T-helper 2 cell treated with Interferon-gamma antibody and Interleukin-4, amounts not matched to agents 100 ng/mL and 5 ng/mL, for 36 hours (primary cell): ENCODE measurements around the gene TMED8. TPM values are rescaled to one million over a fixed set of nuclear protein-coding genes. Genes with fewer than 3 reads are reported as not detected.
"Not testable (repeated sequence)": the region's sequence is repeated elsewhere in the genome, so short reads cannot be mapped to it uniquely, and the experiment has no call there.

Experiments
- intact Hi-C: fragments of 100-400 bp; cut with micrococcal nuclease; formaldehyde crosslinking; loops from one replicate; pipeline ENCODE4 v1.15.1; 2023
- total RNA-seq: library from RNA; stranded (reverse); gene quantifications from 2 replicates; pipeline ENCODE4 v1.2.3, GENCODE V29; 2022

TMED8 gene
- total RNA-seq, 1 donor from 2014 or later: 19.9 TPM

DNA sequence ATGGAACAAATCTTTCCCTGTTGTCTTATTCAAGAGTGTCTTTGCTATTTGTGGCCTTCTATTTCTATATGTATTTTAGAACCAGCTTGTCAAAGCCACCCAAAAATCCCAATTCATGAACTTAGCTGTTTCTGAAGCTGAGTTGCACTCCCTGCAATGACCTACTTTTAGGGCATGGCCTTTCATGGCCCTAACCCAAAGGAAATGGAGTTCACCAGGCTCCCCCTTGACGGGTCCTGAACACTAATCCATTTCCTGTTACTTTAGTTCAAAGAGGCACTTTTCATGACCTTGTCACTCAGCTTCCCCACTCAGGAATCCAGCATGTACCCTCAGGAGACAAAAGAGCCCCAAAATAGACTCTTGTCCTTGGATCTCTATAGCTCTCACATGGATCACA is 7.6 kb downstream of the TMED8 start:
- intact Hi-C loops: no loop called here

DNA sequence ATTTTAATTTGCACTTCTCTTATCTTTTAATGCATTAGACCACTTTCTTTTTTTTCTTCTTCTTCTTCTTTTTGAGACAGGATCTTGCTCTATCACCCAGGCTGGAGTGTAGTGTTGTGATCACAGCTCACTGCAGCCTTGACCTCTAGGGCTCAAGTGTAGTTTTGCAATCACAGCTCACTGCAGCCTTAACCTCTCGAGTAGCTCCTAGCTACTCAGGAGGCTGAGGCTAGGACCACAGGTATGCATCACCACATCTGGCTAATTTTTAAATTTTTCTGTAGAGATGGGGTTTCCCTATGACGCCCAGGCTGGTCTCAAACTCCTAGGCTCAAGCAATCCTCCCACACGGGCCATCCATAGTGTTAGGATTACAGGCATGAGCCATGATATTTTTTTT is 12.7 kb downstream of the TMED8 start:
- intact Hi-C loops: no loop called here

DNA sequence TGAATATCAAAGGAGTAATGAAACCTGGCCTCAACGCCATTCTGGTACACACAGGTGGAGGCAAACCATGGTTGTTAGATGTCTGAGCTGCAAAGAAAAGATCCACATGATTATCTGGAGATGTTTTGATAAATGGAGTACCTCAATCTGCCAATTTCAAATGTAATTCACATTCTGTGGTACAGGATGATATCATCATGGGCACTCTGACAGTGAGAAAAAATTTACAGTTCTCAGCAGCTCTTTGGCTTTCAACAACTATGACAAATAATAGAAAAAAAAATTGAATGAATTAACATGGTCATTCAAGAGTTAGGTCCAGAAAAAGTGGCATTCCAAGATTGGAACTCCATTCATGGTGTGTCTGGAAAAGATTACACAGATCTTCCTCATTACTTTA is 17.3 kb downstream of the TMED8 start:
- intact Hi-C loops: no loop called here

DNA sequence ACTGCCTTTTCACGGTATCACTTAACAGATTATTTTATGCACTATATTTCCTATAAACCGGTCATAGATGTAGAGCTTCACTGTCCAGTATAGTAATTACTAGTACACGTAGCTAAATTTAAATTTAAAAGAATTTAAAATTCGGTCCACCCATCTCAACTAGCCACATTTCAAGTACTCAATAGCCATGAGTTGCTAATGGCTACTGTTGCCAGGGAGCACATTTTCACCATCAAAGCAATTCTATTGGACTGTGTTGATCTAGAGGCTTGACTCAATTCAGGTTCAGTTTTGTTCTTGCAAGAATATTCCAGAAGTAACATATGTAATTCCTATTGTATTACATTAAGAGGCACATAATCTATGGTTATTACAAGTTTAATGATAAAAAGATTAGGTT is 20.0 kb downstream of the TMED8 start:
- intact Hi-C loops: no loop called here

- intact Hi-C loops: no loop called here
Measured at GRCh38 chr14:77355811-77356210, 21.1 kb downstream of the TMED8 start.

- intact Hi-C loops: no loop called here
Measured at GRCh38 chr14:77353469-77354141, 23.3 kb downstream of the TMED8 start.

GRCh38 chr14:77347751-77348150 is 29.1 kb downstream of the TMED8 start:
- intact Hi-C loops: no loop called here

DNA sequence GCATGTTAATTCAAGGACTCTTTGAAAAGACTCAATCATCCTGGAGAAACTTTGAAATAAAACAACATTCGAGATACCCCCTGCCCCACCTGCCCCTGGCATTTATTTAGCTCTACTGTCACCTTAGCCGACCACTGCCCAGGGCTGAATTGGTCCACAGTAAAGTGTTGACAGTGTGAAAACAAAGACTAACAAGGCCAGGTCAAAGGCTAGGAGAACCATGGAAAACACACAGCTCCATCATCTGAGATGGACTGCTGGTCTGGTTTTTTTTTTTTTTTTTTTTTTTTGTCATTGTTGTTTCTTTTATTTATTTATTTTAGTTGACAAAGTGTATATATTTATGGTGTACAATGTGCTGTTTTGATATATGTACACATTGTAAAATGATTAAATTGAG is 30.4 kb downstream of the TMED8 start:
- intact Hi-C loops: no loop called here

DNA sequence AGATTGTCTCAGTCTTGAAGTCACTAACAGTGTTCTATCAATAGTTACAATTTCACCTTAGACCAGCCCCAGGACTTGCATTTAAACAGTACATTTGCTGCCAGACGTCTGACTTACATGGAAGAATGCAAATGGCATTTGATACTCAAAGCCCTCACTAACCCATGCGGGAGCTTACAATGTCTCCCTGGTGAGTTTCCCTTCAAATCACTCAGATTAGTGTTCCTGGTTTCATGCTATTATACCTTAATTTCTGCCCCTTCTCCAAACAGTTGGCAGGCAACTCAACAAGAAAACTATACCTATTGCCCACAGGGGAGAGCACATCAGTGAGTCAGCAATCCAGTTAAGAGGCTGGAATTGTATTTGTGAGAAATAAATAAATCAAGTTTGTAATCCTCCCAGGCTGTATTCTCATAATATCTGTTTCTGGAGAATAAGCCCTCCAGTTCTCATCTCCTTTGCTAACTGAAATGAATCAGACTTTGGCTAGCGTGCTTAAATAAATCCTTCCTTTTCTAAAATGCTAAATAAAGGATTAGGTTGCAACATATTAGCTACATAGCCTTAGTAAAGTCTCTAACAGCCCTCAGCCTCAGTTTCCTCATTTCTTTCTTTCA is 32.4 kb downstream of the TMED8 start:
- intact Hi-C loops: no loop called here

GRCh38 chr14:77343662-77344061 is 33.2 kb downstream of the TMED8 start:
- intact Hi-C loops: no loop called here

DNA sequence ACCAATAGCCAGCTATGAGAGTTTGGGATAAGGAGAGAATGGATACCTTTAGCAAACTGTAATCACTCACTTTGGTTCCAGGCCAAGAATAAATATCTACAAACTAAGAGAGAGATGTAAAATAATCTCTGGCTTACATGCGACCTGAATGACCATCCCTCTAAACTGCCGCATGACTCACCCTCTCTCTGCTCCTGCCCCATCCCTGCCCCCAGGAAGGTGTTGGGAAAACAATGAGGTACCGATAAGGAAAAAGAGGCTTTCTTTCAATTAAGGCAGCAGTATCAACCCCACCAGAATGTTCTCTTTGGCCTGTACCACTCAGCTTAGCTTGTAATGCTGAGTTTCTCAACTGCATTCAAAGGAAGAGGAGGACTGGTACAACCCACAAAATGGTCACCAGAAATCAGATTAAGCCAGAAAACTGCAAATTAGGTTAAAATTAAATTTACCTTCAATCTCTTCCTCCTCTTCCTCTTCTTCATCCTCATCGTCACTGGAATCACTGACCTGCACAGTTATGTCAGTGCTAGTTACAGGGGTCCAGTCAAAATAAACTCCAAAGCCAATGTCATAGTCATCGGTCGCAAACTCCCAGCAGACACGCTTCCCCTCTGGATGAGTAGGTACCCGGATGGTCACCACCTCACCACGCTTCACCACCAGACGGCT is 34.0 kb downstream of the TMED8 start:
- intact Hi-C loops: no loop called here

DNA sequence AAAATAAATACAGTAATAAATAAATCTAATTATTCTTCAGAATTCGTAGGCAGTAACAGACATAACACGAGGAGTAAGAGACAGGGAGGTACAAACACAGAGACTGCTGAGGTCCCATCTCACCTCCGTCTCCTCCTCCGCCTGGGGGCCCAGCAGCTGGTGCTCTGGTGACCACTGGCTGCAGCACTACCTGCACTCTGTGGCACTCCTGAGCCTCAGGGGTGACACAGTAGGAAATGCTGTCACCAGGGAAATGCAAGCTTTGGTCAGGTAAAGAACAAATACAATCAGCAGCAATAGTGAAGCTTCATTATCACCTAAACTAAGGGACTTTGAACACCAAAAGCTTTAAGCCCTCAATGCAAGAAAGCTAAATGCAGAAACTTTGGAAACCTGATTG is 36.5 kb downstream of the TMED8 start:
- intact Hi-C loops: no loop called here

- intact Hi-C loops: no loop called here
Measured at GRCh38 chr14:77339407-77339806, 37.5 kb downstream of the TMED8 start.

DNA sequence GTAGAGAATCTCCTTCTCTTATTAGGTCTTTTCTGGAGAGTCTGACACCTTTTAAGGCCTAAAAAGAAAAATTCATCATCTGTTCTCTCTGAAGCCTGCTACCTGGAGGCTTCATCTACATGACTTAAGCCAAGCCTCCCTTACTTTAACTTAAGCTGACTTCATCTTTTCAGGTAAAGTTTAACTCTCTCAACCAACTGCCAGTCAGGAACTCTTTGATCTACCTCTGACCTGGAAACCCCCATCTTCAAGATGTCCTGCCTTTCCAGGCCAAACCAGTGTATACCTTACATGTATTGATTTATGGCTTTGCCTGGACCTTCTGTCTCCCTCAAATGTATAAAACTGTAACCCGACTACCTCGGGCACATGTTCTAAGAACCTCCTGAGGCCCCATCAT is 38.6 kb downstream of the TMED8 start:
- intact Hi-C loops: no loop called here

- intact Hi-C loops: no loop called here
Measured at GRCh38 chr14:77337880-77338279, 39.0 kb downstream of the TMED8 start.

DNA sequence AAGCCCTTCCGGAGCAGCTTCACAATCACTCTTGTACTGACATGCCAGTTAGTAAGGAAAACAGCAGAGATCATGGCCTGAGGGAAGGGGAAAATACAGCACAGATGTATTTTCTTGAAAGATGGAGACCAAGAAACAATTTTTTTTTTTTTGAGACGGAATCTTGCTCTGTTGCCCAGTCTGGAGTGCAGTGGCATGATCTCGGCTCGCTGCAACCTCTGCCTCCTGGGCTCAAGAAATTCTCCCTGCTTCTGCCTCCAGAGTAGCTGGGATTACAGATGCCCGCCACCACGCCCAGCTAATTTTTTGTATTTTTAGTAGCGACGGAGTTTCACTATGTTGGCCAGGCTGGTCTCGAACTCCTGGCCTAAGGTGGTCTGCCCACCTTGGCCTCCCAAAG is 39.6 kb downstream of the TMED8 start:
- intact Hi-C loops: not testable (repeated sequence)

GRCh38 chr14:77335576-77335975 is 41.3 kb downstream of the TMED8 start:
- intact Hi-C loops: no loop called here

GRCh38 chr14:77329872-77330271 is 47.0 kb downstream of the TMED8 start:
- intact Hi-C loops: loop anchor here (10.0 kb wide), 1 partner anchor 475 kb away; the partner anchor contains the start of gene ADCK1

DNA sequence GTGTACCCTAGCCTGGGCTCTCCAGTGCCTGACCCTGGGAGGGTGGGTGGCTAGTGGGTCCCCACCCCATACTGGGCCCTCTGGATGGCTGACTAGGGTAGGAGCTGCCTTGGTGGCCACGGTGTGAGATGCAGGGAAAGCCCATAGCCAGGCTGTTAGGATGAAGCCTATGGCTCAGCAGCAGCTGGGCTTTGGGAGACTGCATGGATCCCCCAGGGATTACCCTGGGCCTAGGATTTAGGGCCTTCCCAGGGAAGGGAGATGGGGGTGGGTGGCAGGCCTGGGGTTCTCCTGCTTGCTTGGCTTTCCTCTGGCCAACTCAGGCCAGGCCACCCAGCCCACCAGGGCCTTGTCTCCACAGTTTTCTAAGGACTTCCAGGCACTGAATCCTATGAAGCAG is 49.8 kb downstream of the TMED8 start:
- intact Hi-C loops: loop anchor here (10.0 kb wide), 1 partner anchor 478 kb away; the partner anchor contains the start of gene ADCK1

DNA sequence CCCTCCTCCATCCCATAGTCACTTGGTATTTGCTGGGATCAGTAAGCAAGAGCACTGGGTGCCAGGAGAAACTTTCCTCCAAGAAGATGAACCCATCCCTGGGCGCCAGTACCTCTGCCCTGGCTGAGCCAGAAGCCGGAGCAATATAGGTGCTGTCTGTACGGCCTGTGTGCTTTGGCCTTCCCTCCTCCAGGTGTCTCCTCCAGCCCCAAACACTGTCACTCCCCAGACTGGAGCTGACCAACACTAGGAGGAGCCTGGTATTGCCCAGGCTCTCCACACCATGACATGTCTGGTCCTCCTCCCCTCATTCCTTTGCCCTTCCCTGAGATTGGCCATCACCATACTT is 51.2 kb downstream of the TMED8 start:
- intact Hi-C loops: loop anchor here (10.0 kb wide), 1 partner anchor 479 kb away; the partner anchor contains the start of gene ADCK1

DNA sequence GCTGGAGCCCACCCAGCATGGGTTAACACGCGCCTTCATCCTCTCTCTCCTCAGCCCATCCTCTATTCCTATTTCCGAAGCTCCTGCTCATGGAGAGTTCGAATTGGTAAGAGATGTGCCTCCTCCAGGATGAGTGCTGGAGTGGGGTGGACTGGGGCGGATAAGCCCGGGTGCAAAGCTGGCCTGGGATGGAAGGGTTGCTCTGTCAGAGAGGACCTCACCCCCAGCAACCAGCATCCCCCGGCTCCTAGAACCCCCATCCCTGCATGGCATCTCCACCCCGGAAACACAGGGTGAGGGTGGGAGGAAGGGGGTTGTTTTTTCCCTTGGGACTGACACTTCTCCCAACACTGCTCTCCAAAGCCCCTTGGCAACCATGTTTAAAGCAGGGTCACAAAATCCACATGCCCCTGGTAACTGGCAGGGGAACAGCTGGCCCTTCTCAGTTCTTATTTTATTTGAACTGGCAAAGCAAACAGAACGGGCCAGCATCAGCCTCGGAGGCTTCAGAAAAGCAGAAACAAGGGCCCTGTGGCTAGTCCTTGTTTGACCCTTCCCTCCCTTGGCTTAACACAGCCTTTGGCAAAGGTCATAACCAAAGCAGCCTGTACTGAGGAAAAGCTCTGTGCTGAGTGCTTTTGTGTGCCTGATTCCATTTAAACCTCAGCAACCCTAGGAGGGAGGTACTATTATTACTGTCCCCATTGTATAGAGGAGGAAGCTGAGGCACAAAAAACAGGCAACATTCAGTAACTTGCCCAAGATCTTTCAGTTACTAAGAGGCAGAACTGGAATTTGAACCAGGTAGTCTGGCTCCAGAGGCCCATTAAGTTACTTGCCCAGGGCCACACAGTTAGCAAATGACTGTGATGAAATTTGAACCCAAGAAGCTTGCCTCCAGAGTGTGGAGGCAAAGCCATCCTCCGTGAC is 51.8 kb downstream of the TMED8 start:
- intact Hi-C loops: loop anchor here (5.0 to 10.0 kb wide), 2 partner anchors 480 to 563 kb away; partner anchors contain the start of genes ADCK1 and VASH1
